Nephron (organoid): ENCODE measurements around the gene C11orf54.
A peak's percentile ranks its signal among the peaks of the same experiment; 100 is the strongest.

Experiments used
- H3K27ac Mint-ChIP-seq, 3 experiments: 2 replicates each; pipeline ENCODE4 v1.8.0; 2020; ENCODE audit warnings: mixed read lengths in 3 of 3, mild to moderate bottlenecking in 2 of 3, moderate library complexity in 1 of 3
- H3K27me3 Mint-ChIP-seq: 2 replicates; pipeline ENCODE4 v1.8.0; 2021; ENCODE audit warnings: low read depth, mild to moderate bottlenecking, moderate library complexity, mixed read lengths
- H3K36me3 Mint-ChIP-seq: 2 replicates; pipeline ENCODE4 v1.8.0; 2020; ENCODE audit warnings: low read depth, mixed read lengths
- H3K4me1 Mint-ChIP-seq: 2 replicates; pipeline ENCODE4 v1.8.0; 2020; ENCODE audit warnings: mixed read lengths
- H3K4me3 Mint-ChIP-seq, 3 experiments: 2 replicates each; pipeline ENCODE4 v1.8.0; 2020; ENCODE audit warnings: mild to moderate bottlenecking in 3 of 3, mixed read lengths in 3 of 3, moderate library complexity in 2 of 3
- H3K9me3 Mint-ChIP-seq: 2 replicates; pipeline ENCODE4 v1.8.0; 2020; ENCODE audit warnings: mixed read lengths
- CTCF ChIP-seq, 3 experiments: fragments of 200-600 bp; sonication (generic); IDR thresholded peaks; one replicate each; pipeline ENCODE4 v1.5.0; 2021; ENCODE audit warnings: antibody characterized with exemption in 3 of 3; ENCODE audit not compliant: unreplicated experiment in 3 of 3

The C11orf54 gene

DNA sequence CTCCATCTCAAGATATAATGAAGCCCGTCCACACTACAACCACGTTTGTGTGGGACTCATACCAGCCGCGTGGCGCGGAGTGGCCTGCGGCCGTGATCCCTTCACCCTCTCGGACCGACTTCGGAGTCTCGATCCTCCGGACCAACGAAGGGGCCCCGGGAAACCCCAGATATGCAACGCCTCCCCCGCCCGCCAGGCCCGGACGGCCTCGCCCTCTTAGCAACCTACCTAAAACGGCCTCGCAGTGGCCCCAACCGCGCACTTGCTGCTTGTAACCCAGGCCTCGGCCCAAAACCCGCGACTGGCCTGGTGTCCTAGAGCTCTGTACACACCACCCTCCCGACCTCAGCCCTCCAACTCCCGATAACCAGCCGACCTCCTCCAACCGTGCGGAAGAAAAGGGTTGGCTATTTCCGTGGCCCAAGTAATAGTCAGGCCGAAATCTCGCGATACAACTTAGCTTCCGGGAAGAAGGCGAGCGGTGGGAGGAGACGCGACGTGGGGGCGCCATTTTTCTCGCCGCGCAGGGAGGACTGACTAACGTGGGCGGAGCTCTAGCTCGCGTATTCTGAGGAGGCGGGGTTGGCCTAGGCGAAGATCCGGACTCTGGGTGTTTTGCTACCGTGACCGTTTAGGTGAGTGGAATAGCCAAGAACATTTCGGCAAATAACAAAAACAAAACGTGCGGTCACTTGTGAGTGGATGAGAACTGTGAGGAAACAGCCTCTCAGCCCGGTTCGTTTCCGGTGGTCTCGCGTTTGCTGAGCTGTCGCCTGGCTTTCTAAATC, at the start of gene C11orf54, which contains the start of gene TAF1D:
C11orf54 (plus strand) TSS at position 579 of the 788 bp plus-strand sequence. CDS start 5,722 bp downstream, outside the sequence.
TAF1D (minus strand) TSS at position 402 of the 788 bp plus-strand sequence. CDS start 2,191 bp downstream, outside the sequence.
- H3K9me3 Mint-ChIP-seq = no peaks in the 10 kb centered on the region
- no peak for TF ChIP-seq CTCF (IDR thresholded peaks at IDR 0.05; ENCODE audit: unreplicated experiment in 3 of 3)
- H3K27ac Mint-ChIP-seq = peak within 1 kb of the TSS; percentile 98 to 99 (median 99)
- H3K4me3 Mint-ChIP-seq = peak within 1 kb of the TSS; percentile 98 to 99 (median 99)
- peaks cover 64% of the 10 kb centered on the region for H3K4me1 Mint-ChIP-seq
- H3K27me3 Mint-ChIP-seq = no peaks in the 10 kb centered on the region
- peaks cover 42% of the 10 kb centered on the region for H3K36me3 Mint-ChIP-seq

GRCh38 chr11:93694109-93694508, 47.4 kb upstream of the C11orf54 start:
- no peak overlapping the region for H3K27ac Mint-ChIP-seq
- H3K36me3 Mint-ChIP-seq = peaks cover 71% of the 10 kb centered on the region
- TF ChIP-seq CTCF (IDR thresholded peaks at IDR 0.05; ENCODE audit: unreplicated experiment in 3 of 3) = no peak
- no peaks in the 10 kb centered on the region for H3K27me3 Mint-ChIP-seq
- no peak overlapping the region for H3K4me3 Mint-ChIP-seq
- no peaks in the 10 kb centered on the region for H3K4me1 Mint-ChIP-seq
- no peaks in the 10 kb centered on the region for H3K9me3 Mint-ChIP-seq

DNA sequence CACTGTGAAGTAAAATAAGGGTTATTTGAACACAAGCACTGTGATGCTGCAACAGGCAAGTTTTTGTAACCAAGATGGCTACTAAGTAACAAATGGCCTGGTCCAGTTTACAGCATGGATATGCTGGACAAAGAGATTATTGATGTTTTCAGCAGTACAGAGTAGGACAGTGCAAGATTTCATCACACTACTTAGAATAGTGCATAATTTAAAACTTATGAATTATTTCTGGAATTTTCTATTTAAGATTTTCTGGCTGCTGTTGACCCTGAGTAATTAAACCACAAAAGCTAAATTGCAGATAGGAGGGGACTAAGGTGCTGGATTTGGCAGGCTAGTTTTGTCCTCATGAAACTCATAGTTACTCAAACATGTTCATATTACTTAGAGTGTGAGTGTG, 46.9 kb upstream of the C11orf54 start:
- no peak for TF ChIP-seq CTCF (IDR thresholded peaks at IDR 0.05; ENCODE audit: unreplicated experiment in 3 of 3)
- Mint-ChIP-seq H3K9me3 (no peaks in the 10 kb centered on the region), H3K4me1 (no peaks in the 10 kb centered on the region), H3K36me3 (peaks cover 71% of the 10 kb centered on the region), H3K27ac (no peak overlapping the region), H3K4me3 (no peak overlapping the region), H3K27me3 (no peaks in the 10 kb centered on the region)

- Mint-ChIP-seq H3K27me3 (no peaks in the 10 kb centered on the region), H3K4me1 (no peaks in the 10 kb centered on the region), H3K9me3 (no peaks in the 10 kb centered on the region), H3K27ac (no peak overlapping the region), H3K4me3 (no peak overlapping the region), H3K36me3 (peaks cover 73% of the 10 kb centered on the region)
- TF ChIP-seq CTCF (IDR thresholded peaks at IDR 0.05; ENCODE audit: unreplicated experiment in 3 of 3) = no peak
Observed at GRCh38 chr11:93697611-93698010, 43.9 kb upstream of the C11orf54 start.

DNA sequence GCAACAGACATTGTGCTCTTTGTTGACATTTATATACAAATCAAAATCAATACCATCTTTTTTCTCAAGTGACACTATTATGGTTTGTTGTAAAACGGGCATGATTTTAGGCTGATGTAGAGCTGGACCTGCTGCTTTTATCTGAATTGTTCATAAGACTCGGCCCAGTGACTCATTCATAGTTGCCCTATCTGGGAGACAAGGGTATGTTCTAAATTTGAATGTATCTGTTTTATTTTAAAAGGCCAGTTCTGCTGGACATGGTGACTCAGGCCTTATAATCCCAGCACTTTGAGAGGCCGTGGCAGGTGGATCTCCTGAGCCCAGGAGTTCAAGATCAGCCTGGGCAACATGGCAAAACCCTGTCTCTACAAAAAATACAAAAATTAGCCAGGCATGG, 40.6 kb upstream of the C11orf54 start:
- H3K4me1 Mint-ChIP-seq = no peaks in the 10 kb centered on the region
- H3K9me3 Mint-ChIP-seq = no peaks in the 10 kb centered on the region
- H3K36me3 Mint-ChIP-seq = peaks cover 76% of the 10 kb centered on the region
- no peaks in the 10 kb centered on the region for H3K27me3 Mint-ChIP-seq
- TF ChIP-seq CTCF (IDR thresholded peaks at IDR 0.05; ENCODE audit: unreplicated experiment in 3 of 3) = no peak
- H3K4me3 Mint-ChIP-seq = no peak overlapping the region
- no peak overlapping the region for H3K27ac Mint-ChIP-seq

DNA sequence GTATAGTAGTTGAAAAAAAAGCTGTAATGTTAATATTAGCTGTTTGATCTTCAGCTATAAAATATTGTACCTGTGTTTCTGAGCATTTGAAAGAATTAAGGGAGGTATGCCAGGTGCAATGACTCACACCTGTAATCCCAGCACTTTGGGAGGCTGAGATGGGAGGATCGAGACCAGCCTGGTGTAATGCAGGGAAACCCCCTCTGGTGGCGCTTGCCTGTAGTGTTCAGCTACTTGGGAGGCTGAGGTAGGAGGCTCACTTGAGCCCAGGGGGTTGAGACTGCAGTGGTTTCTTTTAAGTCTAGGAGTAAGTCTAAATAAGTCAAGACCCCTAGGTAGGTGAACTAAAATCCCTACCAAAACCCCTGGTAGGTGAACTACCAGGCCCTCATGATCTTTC, 37.2 kb upstream of the C11orf54 start:
- Mint-ChIP-seq H3K27me3 (no peaks in the 10 kb centered on the region), H3K27ac (no peak overlapping the region), H3K36me3 (peaks cover 74% of the 10 kb centered on the region), H3K4me1 (no peaks in the 10 kb centered on the region), H3K9me3 (peaks cover 13% of the 10 kb centered on the region), H3K4me3 (no peak overlapping the region)
- TF ChIP-seq CTCF (IDR thresholded peaks at IDR 0.05; ENCODE audit: unreplicated experiment in 3 of 3) = no peak
